WI38 (cell line): ENCODE data around the gene MS4A18.
"Not testable (repeated sequence)": the region's sequence is repeated elsewhere in the genome, so short reads cannot be mapped to it uniquely, and the experiment has no call there.

ENCODE experiments used
- H3K4me3 ChIP-seq: 2 replicates; pipeline ENCODE4 v1.5.1; 2011; ENCODE audit warnings: low read depth, mild to moderate bottlenecking, control low read depth, low read length
- CTCF ChIP-seq: IDR thresholded peaks from 2 replicates; pipeline ENCODE4 v1.5.1; 2012; ENCODE audit warnings: low read depth, mild to moderate bottlenecking, control low read depth, low read length

MS4A18 gene

GRCh38 chr11:60748821-60749220 lies 24.3 kb downstream of the MS4A18 start:
- TF ChIP-seq CTCF = no peak
- no peak overlapping the region for H3K4me3 ChIP-seq

GRCh38 chr11:60750911-60751310 lies 26.4 kb downstream of the MS4A18 start:
- no peak for TF ChIP-seq CTCF
- no peak overlapping the region for H3K4me3 ChIP-seq

- TF ChIP-seq CTCF = no peak
- H3K4me3 ChIP-seq = no peak overlapping the region
Measured at GRCh38 chr11:60753309-60753708, 28.8 kb downstream of the MS4A18 start.

GRCh38 chr11:60754887-60755286 lies 30.4 kb downstream of the MS4A18 start:
- no peak overlapping the region for H3K4me3 ChIP-seq
- no peak for TF ChIP-seq CTCF

- no peak within 1 kb of the TSS for H3K4me3 ChIP-seq
- no peak for TF ChIP-seq CTCF
Measured at GRCh38 chr11:60756307-60757032, 31.9 kb downstream of the MS4A18 start, which contains the start of gene MS4A15. Gene MS4A15, plus strand, starts transcription at chr11:60756867. Its CDS starts 6,867 bp downstream, at chr11:60763734.

GRCh38 chr11:60757231-60757800 lies 32.8 kb downstream of the MS4A18 start:
- no peak overlapping the region for H3K4me3 ChIP-seq
- TF ChIP-seq CTCF = no peak

GRCh38 chr11:60758671-60759070 lies 34.2 kb downstream of the MS4A18 start:
- not testable (repeated sequence) for H3K4me3 ChIP-seq

- not testable (repeated sequence) for H3K4me3 ChIP-seq
Measured at GRCh38 chr11:60759438-60760225, 35.1 kb downstream of the MS4A18 start.
